ENCODE data around the gene STAC.
A peak's percentile ranks its signal among the peaks of the same experiment; 100 is the strongest.
"Not testable (repeated sequence)": the region's sequence is repeated elsewhere in the genome, so short reads cannot be mapped to it uniquely, and the experiment has no call there.

Gene STAC

DNA sequence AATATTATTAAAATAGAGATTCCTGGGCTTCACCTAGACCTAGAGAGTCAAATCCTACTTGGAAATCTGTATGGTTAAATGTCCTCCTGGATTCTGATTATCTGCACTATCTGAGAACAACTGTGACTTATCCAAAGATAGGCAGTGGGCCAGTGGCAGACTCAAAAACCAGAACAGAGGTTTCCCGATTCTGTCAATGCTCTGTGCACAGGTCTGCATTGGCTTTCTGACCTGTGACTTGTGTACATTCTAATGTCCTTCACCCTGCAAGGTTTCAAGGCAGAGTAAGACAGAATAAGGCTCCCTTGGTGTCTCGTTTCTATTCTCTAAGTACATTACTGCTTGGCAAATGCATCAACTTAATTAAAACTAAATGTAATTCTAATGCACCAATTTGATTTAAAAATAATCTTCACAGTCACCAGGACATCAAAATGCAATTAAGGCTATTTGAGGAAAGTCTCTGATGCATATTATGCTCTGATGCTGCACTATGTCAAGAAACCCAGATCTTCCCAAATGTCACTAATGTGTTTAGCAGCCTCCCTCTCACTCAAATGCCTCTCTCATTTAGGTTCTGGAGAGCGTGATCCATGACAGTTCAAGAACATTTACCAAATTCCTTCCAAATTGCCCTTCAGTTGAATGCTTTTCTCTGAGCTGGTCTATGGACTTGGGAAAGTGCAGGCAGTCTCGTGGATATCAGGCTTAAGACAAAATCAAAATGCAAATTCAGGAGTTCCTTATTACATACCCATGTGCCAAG, 140.1 kb downstream of the STAC start:
- no peak for DNase-seq

DNA sequence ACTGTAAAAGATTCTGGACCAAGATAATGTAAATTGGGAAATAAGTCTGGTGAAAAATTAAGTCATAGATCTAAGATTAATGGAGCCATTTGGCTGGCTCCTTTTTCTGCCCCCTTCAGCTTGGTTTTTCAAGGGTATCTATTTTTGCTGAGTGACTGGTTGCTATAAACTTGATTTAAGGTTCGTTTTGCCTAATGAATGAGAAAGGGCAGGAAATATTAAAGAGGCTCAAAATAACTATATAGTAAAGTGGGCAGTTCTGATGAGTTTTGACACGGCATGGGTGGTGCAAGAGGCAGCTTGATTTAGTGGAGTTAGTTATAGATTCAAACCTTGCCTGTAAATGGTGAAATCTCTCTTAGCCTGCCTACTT, 140.7 kb downstream of the STAC start:
- DNase-seq: peak; percentile 6

GRCh38 chr3:36524560-36524959, 144.3 kb downstream of the STAC start:
- no peak for DNase-seq

- no peak for DNase-seq
Observed at GRCh38 chr3:36525115-36525801, 145.0 kb downstream of the STAC start.

GRCh38 chr3:36538136-36538749, 157.9 kb downstream of the STAC start:
- no peak for DNase-seq

DNA sequence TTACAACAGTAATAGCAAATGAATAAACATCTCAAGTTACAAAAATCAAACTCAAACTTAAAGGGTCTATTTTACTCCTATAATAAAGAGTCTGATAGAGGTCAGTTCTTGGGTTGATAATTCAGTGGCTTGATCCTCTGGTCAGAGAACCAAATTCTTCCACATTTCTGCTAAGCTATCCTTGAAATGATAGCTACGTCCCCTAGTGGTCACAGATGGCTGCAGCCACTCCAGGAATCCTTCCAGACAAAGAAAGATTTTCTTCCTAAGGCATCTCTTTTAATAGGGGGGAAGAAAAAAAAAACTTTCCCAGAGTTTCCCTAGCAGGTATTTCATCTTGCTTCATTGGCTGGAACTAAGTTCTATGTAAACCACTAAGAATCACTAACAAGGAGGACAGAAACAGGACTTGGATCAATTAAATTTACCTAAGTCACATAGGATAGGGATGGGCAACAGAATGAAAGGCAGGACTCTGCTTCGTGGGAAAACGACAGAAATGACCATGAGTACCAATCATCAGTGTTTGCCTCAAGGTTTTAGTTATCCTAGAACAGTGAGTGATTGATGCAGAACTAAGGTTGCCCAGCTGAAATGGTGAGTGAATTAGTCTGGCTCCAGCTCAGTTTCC, 160.7 kb downstream of the STAC start:
- peak; percentile 54 for DNase-seq

DNA sequence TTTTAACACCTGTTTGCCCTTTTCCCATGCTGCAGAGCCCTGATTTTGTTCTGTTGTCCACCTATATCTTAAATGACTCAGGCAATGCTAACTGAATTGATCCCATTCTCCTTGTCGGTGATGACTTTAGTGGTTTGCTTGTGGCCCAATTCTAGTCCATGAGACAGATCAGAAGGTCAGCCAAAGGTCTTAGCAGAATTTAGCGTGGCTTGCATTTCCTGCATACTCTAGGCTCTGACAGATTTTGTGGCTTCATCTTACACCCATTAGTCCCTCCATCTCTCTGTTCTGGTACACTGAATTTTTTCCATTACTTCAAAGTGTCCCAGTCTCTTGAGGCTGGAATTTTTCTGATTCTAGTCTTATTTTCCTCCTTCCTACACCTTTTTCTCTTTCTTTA, 161.9 kb downstream of the STAC start:
- DNase-seq: no peak

DNA sequence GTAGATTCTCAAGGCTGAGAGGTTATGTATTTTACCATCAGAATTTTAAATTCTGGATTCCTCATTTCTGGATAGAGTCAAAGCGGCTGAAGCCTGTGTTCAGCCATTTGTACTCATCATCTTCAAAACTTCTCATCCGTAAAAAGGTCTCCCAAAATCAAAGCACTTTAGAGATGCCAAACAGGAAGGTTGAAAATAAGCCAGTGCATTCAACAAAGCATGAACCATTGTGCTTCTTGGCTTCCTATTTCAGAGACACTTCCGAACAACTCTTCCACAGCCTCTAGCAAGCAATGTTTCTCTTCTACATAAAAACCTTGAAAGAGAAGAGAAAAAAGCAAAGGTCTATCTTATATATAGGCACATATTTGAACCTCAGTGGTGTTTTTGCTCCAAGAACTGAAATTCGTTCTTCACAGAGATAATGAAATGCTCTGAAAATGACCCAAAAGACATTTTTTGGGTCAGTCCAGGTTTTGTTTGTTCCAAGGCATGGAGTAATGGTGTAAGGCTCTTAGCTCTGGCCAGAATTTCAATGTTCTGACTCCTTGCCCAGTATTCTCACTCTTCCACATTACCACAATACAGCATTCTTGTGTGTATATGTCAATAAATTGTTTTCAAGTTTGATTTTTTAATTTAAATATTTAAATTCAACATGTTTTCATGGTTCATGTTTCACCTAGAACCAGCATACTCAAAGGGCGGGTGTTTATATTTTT, 163.1 kb downstream of the STAC start:
- DNase-seq: no peak

DNA sequence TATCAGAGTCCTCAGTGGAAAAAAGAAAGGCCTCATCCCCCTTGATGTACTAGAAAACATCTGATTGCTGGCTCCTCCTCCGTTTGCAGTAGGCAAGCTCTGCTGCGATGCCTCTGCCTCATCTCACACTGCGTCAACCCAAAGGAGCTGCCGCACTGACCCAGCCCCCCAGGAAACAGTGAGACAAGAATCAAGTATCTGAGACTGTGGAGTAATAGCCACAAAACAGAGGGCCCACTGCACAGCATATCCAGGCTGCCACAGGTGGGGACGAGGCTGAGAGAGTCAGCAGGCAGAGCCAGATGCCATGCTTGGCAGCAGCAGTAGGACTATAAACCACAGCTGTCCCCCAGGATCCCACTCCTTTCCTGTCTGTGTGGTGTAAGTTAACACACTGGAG, 165.9 kb downstream of the STAC start:
- no peak for DNase-seq

- no peak for DNase-seq
Observed at GRCh38 chr3:36548712-36549111, 168.4 kb downstream of the STAC start.

DNA sequence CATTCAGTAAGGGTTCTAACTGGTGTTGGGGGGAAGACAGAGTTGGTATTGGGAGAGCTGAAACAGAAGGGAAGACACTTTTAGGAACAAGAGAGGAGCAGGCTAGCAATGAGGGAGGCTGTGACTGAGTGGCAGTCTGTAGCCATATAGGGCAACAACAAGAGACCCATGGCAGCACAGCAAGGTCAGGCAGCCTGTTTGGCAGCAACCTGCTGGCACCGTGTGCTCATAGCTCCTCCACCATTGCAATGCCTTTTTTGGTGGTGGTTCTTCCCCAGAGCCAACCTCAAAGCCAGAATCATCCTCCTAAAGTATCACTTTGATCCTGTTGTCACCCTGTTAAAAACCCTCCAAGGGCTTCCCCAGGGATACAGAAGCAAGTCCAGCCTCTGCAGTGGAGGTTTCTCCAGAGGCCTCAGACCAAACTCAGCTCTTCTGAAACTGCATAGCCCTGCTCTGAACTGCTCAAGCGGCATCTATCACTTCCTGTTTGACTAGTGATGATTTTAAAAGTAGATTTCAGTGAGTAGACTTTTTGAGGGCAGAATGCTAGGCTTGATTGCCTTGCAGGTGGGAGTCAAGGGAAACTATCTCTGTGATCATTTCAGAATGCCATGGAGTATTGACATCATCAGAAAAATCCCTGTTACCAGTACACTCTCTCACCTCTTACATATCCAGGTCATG, 176.9 kb downstream of the STAC start:
- DNase-seq: no peak

- no peak for DNase-seq
Observed at GRCh38 chr3:36557708-36558421, 177.6 kb downstream of the STAC start.

DNA sequence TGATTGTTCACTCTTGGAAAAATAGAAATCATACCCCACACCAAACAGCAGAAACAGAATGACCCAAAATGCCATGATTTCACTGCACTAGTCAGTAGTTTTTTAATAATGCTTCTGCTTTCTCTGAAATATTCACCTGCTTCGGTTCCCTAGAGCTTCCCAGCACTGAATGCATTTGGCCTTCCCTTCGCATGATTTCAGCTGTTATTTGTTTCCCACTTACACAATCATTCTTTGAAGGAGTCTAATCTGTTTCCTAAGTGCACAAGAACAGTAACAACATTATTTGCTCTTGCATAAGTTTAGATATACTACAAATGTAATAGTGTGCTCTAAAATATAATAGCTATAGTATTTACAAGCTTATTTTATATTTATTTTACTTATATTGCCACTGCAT, 178.7 kb downstream of the STAC start:
- DNase-seq: no peak

- DNase-seq: no peak
Observed at GRCh38 chr3:36560685-36561084, 180.4 kb downstream of the STAC start.

GRCh38 chr3:36561601-36562000, 181.3 kb downstream of the STAC start:
- DNase-seq: no peak

DNA sequence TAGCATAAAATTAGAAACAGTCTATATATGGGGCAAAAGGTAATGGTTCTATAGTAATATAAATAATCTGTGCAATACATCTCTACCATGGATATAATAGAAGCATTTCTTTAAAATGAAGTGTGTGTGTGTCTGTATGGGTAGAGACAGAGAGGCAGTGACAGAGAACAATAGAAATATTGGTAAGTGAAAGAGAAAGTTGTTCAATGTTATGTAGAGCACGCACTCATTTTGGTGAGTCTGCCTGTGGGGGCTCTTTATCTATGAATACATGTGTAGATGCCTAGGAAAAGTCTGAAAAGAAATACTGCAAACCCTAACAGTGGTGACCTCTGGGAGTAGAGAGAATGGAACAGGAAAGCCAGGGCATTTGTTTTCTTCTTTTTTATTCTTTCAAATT, 182.6 kb downstream of the STAC start:
- DNase-seq: no peak

GRCh38 chr3:36575241-36575640, 194.9 kb downstream of the STAC start:
- DNase-seq: no peak

DNA sequence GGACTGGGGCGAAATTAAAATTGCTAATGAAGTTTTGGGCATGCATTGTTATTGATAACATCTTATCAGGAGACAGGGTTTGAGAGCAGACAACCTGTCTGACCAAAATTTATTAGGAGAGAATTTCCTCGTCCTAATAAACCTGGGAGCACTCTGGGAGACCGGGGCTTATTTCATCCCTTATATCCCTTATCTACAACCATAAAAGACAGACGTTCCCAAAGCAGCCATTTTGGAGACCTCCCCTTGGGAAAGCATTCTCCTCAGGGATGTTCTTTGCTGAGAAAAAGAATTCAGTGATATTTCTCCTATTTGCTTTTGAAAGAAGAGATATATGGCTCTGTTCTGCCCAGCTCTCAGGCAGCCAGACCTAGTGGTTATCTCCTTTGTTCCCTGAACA, 198.1 kb downstream of the STAC start:
- DNase-seq: not testable (repeated sequence)

DNA sequence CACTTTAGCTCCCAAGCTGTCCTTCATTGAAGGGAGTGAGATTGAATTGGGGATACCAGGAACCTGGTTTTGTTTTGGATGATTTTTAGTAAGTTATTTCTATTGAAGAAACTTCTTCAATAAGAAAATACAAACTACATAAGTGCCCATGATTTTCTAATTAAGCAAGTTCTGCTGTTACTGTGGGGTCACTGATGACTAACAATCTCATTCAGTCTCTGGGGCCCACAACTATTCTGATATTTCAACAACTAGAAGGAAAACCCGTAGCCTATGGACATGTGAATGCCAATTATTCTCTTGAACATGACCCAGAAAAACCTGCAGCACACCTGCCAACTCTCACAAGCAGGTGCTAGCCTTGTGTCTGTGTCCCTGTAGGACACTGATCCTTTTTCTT, 199.4 kb downstream of the STAC start:
- DNase-seq: no peak

- DNase-seq: no peak
Observed at GRCh38 chr3:36580716-36581115, 200.4 kb downstream of the STAC start.

DNA sequence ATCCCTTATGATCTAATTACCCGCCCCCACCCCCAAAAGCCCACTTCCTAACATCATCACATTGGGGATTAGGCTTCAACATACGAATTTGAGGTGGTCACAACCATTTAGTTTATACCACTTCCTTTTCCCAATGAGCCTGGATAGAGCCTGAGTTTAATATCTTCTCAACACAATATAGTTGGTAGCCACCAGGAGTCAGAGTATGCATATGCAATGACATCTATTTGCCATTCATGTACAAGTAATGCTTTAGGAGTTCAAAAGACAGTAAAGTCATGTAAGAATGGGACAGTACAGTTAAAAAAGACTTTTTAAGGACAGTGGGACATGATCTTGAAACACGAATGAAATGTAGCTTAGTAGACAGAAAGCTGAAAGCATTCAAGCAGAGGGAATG, 211.7 kb downstream of the STAC start:
- DNase-seq: no peak

DNA sequence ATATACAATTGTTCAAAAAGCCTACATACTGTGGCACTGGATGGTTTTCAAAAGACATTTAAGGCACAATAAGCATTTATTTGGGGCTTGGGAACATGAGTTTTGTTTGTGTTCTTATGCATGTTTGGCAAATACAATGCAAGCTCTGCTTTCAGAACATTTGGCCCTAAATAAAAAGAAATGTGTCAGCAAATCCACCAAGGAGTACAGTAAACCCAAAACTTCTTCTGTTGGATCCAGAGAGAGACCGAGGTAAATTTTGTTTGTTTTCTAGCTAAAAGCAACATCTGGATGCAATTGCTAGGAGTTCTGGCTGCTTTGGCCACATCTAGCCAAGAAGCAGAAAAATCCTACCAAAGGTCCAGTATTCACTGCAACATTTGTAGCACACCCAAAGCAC, 215.2 kb downstream of the STAC start:
- no peak for DNase-seq
